Stimulated activated CD4-positive, alpha-beta T cell treated with anti-CD3 and anti-CD28 coated beads, Interleukin-1b, Interleukin-23, amount 100 ng/mL, for 48 hours (primary cell): Measurements from ENCODE around the gene MYO6.

ENCODE experiments used
- DNase-seq: peaks from one replicate; pipeline ENCODE4 v3.0.0-alpha.2; 2020

The MYO6 gene

GRCh38 chr6:75968143-75968542, 219.1 kb downstream of the MYO6 start:
- DNase-seq: no peak
